Naive thymus-derived CD4-positive, alpha-beta T cell (primary cell): ENCODE data around the gene HOXC5. TPM values are rescaled to one million over a fixed set of nuclear protein-coding genes. Genes with fewer than 3 reads are reported as not detected.

Experiments
- ATAC-seq: fragments of 150-1000 bp; cut with Tn5 transposase; 2 replicates; pipeline ENCODE4 v1.10.0; 2021; ENCODE audit warnings: mild to moderate bottlenecking, moderate library complexity
- CTCF ChIA-PET: fragments of 350-600 bp; sonication (Branson Sonifier 250); formaldehyde crosslinking; loops from one replicate; lab custom pipeline; 2021; ENCODE audit warnings: antibody characterized with exemption; lab: Charles Lee
- POLR2A ChIA-PET: fragments of 350-600 bp; sonication (Branson Sonifier 250); formaldehyde crosslinking; loops from one replicate; lab custom pipeline; 2021; ENCODE audit warnings: antibody characterized with exemption, inconsistent platforms; lab: Charles Lee
- DNase-seq, 9 donors: peaks; one replicate each; pipeline versions ENCODE4 v3.0.0 to v3.0.0-alpha.2; 2020 to 2022; ENCODE audit warnings: mixed read lengths in 1 of 9
- H3K27ac ChIP-seq: one replicate; pipeline ENCODE4 v1.7.0; 2013; ENCODE audit warnings: mild to moderate bottlenecking, low read depth, low read length, moderate library complexity
- H3K27me3 ChIP-seq, 2 donors: one replicate each; pipeline ENCODE4 v1.7.0; 2013; ENCODE audit warnings: low read length in 2 of 2, mild to moderate bottlenecking in 2 of 2, moderate library complexity in 2 of 2; ENCODE audit not compliant: control insufficient read depth in 2 of 2, insufficient read depth in 2 of 2
- H3K36me3 ChIP-seq, 3 experiments: 1 replicate in 2 of 3; 2 replicates in 1 of 3; pipeline ENCODE4 v1.7.0; 2013; ENCODE audit warnings: low read length in 3 of 3, mild to moderate bottlenecking in 3 of 3, moderate library complexity in 1 of 3; ENCODE audit not compliant: insufficient read depth in 3 of 3, control insufficient read depth in 2 of 3
- H3K4me1 ChIP-seq, 2 donors: one replicate each; pipeline ENCODE4 v1.7.0; 2013; ENCODE audit warnings: low read length in 2 of 2, mild to moderate bottlenecking in 2 of 2, moderate library complexity in 1 of 2; ENCODE audit not compliant: control insufficient read depth in 2 of 2, insufficient read depth in 2 of 2
- H3K4me3 ChIP-seq: 2 replicates; pipeline ENCODE4 v1.7.0; 2013; ENCODE audit warnings: mild to moderate bottlenecking, low read length
- H3K9me3 ChIP-seq, 3 experiments: 1 replicate in 2 of 3; 2 replicates in 1 of 3; pipeline ENCODE4 v1.7.0; 2013; ENCODE audit warnings: low read length in 3 of 3; ENCODE audit not compliant: control insufficient read depth in 2 of 3
- H3K27ac Mint-ChIP-seq, 9 donors: one replicate each; pipeline ENCODE4 v1.8.0; 2020 to 2022; ENCODE audit warnings: mixed read lengths in 9 of 9, mild to moderate bottlenecking in 8 of 9, moderate library complexity in 5 of 9, inconsistent platforms in 2 of 9
- H3K27me3 Mint-ChIP-seq, 5 donors: one replicate each; pipeline ENCODE4 v1.8.0; 2021 to 2022; ENCODE audit warnings: mixed read lengths in 5 of 5, mild to moderate bottlenecking in 1 of 5
- H3K36me3 Mint-ChIP-seq, 5 donors: one replicate each; pipeline ENCODE4 v1.8.0; 2020 to 2022; ENCODE audit warnings: mixed read lengths in 5 of 5, mild to moderate bottlenecking in 3 of 5, inconsistent platforms in 1 of 5
- H3K4me1 Mint-ChIP-seq, 7 donors: one replicate each; pipeline ENCODE4 v1.8.0; 2020 to 2022; ENCODE audit warnings: mixed read lengths in 7 of 7, mild to moderate bottlenecking in 3 of 7, inconsistent platforms in 1 of 7
- H3K4me3 Mint-ChIP-seq, 10 donors: one replicate each; pipeline ENCODE4 v1.8.0; 2020 to 2022; ENCODE audit warnings: mild to moderate bottlenecking in 10 of 10, mixed read lengths in 10 of 10, moderate library complexity in 6 of 10, inconsistent platforms in 2 of 10
- H3K9me3 Mint-ChIP-seq, 11 donors: one replicate each; pipeline ENCODE4 v1.8.0; 2020 to 2022; ENCODE audit warnings: mixed read lengths in 11 of 11, mild to moderate bottlenecking in 4 of 11, inconsistent platforms in 1 of 11, moderate library complexity in 1 of 11
- intact Hi-C, 2 donors: fragments of 100-400 bp; cut with micrococcal nuclease; formaldehyde crosslinking; loops; one replicate each; pipeline ENCODE4 v1.15.1; 2023
- polyA plus RNA-seq, 2 donors: library from polyadenylated mRNA; unstranded; fragments of 300-500 nt; fragmentation: Illumina TruSeq; gene quantifications; one replicate each; pipeline ENCODE4 v1.2.3, GENCODE V29; 2021
- total RNA-seq, 6 experiments: library from RNA in 5 of 6; stranded (reverse) in 5 of 6; gene quantifications; 1 replicate in 5 of 6; 2 replicates in 1 of 6; pipeline ENCODE4 v1.2.3 and lab custom pipeline; 2021 to 2026

HOXC5 gene
- total and polyA plus RNA-seq, 7 experiments from 2014 or later: not detected

DNA sequence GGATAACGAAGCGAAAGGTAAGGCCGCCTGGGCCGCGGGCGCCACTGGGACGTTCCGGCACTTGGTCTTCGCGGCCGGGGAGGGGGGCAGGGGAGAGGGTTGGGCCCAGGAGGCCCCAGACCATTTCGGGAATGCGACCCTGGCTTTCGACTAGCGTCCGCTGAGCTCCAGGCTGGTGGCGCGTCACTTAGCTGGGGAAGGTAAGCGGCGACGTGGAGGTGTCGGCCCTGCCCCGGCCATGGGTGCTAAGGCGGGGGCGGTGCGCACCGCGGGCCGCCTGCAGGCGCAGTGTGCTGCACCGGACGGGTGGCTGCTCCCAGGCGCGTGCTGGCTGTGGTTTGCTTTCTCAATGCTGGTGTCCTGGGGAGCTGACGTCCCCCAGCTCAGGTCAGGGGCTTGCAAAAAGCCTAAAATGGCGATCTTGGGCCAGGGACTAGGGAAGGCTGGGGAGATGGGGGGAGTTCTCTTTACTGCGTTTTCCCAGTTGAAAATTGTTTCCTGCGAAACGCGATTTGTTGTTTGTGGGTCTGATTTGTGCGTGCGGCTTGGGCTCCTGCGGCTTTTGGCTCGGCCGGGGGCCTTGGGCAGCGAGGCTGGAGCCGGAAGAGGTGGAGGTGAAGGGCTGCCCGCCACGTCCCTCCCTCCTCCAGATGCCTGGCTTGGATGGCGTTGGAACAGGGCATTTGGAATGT lies 46.7 kb upstream of the HOXC5 start:
- Mint-ChIP-seq H3K9me3 (peaks cover 0 to 19% (median 0%) of the 10 kb centered on the region in 11 donors), H3K27me3 (peaks cover 91 to 95% (median 91%) of the 10 kb centered on the region in 5 donors), H3K4me1 (peaks cover 32 to 55% (median 44%) of the 10 kb centered on the region in 7 donors), H3K4me3 (peak overlapping the region in 9 of 10 donors; percentile 12 to 71 (median 56)), H3K27ac (peak overlapping the region in 1 of 9 donors; percentile 52), H3K36me3 (peaks cover 0 to 3% (median 0%) of the 10 kb centered on the region in 5 donors)
- ATAC-seq: no peak
- ChIA-PET CTCF (interaction anchor here (0.9 to 1.3 kb wide), 2 partner anchors 222 to 228 kb away, joined by 3 read pairs; no protein-coding TSS in a partner anchor), POLR2A (interaction anchor here (0.8 to 1.2 kb wide), 3 partner anchors 9 to 25 kb away, joined by 3 to 4 read pairs (median 3); no protein-coding TSS in a partner anchor)
- Histone ChIP-seq H3K4me1 (peaks cover 20 to 23% of the 10 kb centered on the region in 2 donors), H3K27me3 (peaks cover 63 to 87% of the 10 kb centered on the region in 2 donors), H3K27ac (no peak overlapping the region), H3K4me3 (no peak overlapping the region), H3K9me3 (no peaks in the 10 kb centered on the region), H3K36me3 (no peaks in the 10 kb centered on the region)
- DNase-seq: no peak
- intact Hi-C loops: loop anchor here in 1 of 2 donors (5.0 kb wide), 2 partner anchors 34 to 41 kb away; partner anchors contain the start of genes HOXC12 and HOXC6

GRCh38 chr12:53986686-53987483 lies 46.0 kb upstream of the HOXC5 start:
- Mint-ChIP-seq H3K36me3 (peaks cover 0 to 3% (median 0%) of the 10 kb centered on the region in 5 donors), H3K4me3 (peak overlapping the region in 8 of 10 donors; percentile 1 to 71 (median 50)), H3K27me3 (peaks cover 88 to 95% (median 90%) of the 10 kb centered on the region in 5 donors), H3K9me3 (peaks cover 0 to 20% (median 0%) of the 10 kb centered on the region in 11 donors), H3K27ac (peak overlapping the region in 3 of 9 donors; percentile 7 to 47 (median 13)), H3K4me1 (peaks cover 32 to 55% (median 44%) of the 10 kb centered on the region in 7 donors)
- Histone ChIP-seq H3K9me3 (no peaks in the 10 kb centered on the region), H3K27me3 (peaks cover 70 to 89% of the 10 kb centered on the region in 2 donors), H3K27ac (no peak overlapping the region), H3K4me1 (peaks cover 20 to 23% of the 10 kb centered on the region in 2 donors), H3K4me3 (no peak overlapping the region), H3K36me3 (no peaks in the 10 kb centered on the region)
- ATAC-seq (no peak), DNase-seq (no peak)
- POLR2A ChIA-PET: interaction anchor here (1.0 to 1.5 kb wide), 2 partner anchors 9 to 10 kb away, joined by 3 to 6 read pairs; no protein-coding TSS in a partner anchor
- intact Hi-C loops: loop anchor here in 1 of 2 donors (5.0 kb wide), 2 partner anchors 35 to 40 kb away; partner anchors contain the start of genes HOXC12 and HOXC6
- CTCF ChIA-PET: interaction anchor here (1.3 kb wide), 1 partner anchor 221 kb away, joined by 3 read pairs; no protein-coding TSS in a partner anchor

DNA sequence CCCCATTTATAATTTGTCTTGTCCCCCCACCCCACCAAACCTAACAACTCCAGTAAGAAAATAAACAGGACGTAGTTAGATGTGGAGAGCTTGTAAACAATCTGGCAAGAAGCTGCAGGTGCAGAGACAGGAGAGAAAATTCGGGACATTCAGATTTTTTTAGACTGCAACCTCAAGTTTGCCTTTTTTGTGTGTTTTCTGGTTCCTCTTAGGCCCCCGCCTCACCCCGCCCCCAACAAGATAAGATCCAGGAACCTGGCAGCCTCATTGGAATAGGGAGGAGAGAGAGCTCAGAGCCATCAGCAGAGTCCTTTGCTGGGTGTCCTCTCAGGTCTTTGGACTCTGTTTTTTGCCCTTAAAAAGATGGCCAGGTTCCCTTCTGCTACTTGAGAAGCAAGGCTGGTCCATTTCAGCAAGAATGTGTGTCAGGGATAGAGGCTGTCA lies 45.0 kb upstream of the HOXC5 start:
- Histone ChIP-seq H3K27ac (no peak overlapping the region), H3K4me3 (no peak overlapping the region), H3K27me3 (peaks cover 67 to 87% of the 10 kb centered on the region in 2 donors), H3K4me1 (peaks cover 20 to 23% of the 10 kb centered on the region in 2 donors), H3K9me3 (no peaks in the 10 kb centered on the region), H3K36me3 (no peaks in the 10 kb centered on the region)
- H3K36me3 Mint-ChIP-seq: peaks cover 0 to 3% (median 0%) of the 10 kb centered on the region in 5 donors
- no peak overlapping the region for H3K27ac Mint-ChIP-seq
- ATAC-seq: no peak
- peaks cover 32 to 55% (median 44%) of the 10 kb centered on the region in 7 donors for H3K4me1 Mint-ChIP-seq
- ChIA-PET CTCF (interaction anchor here (1.5 kb wide), 1 partner anchor 227 kb away, joined by 5 read pairs; no protein-coding TSS in a partner anchor), POLR2A (interaction anchor here (0.6 to 1.5 kb wide), 2 partner anchors 11 to 43 kb away, joined by 3 to 6 read pairs; no protein-coding TSS in a partner anchor)
- DNase-seq: no peak
- H3K4me3 Mint-ChIP-seq: peak overlapping the region in 2 of 10 donors; percentile 16 to 39
- intact Hi-C loops: loop anchor here in 1 of 2 donors (2.0 to 5.0 kb wide), 3 partner anchors 36 to 197 kb away; partner anchors contain the start of genes HOXC12 and HOXC6
- H3K9me3 Mint-ChIP-seq: peaks cover 0 to 18% (median 0%) of the 10 kb centered on the region in 11 donors
- peaks cover 87 to 95% (median 91%) of the 10 kb centered on the region in 5 donors for H3K27me3 Mint-ChIP-seq

DNA sequence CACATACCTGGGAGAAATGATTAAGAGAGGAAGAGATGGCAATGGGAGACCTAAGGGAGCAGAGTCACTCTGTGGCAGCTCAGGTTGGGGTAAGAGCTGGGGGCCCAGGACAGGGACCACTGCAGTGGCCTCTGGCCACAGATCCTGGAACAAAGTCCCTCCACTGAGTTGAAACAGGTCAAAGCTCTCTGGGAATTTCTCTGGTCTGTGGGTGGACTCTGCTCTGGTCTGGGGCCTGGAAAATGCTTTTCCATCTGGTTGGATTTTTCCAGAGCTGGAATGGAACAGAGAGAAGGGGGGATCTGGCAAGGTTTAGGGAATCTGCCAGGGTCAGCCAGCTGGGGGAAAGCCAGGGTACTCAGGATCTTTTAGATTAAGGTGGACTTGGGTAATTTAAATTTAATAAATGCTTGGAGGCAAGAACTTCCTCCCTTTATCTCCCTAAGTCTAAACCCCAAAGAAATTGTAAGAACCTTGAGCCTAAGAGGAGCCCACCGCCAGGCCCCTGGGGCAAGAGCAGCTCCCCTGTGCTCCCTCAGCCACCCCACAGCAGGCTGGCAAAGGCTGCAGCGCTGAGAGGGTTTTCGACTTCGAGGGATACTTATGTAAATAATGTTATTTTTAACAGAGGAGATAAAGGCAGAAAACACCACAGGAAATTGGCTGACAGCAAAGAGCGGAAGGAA lies 44.2 kb upstream of the HOXC5 start:
- H3K27ac ChIP-seq: no peak overlapping the region
- H3K4me1 Mint-ChIP-seq: peaks cover 32 to 53% (median 47%) of the 10 kb centered on the region in 7 donors
- H3K4me3 Mint-ChIP-seq: peak overlapping the region in 9 of 10 donors; percentile 22 to 75 (median 59)
- peaks cover 20 to 23% of the 10 kb centered on the region in 2 donors for H3K4me1 ChIP-seq
- H3K27me3 Mint-ChIP-seq: peaks cover 86 to 95% (median 91%) of the 10 kb centered on the region in 5 donors
- intact Hi-C loops: loop anchor here in 1 of 2 donors (2.0 to 5.0 kb wide), 3 partner anchors 36 to 198 kb away; partner anchors contain the start of genes HOXC12 and HOXC6
- no peaks in the 10 kb centered on the region for H3K36me3 ChIP-seq
- CTCF ChIA-PET: interaction anchor here (1.5 kb wide), 1 partner anchor 226 kb away, joined by 5 read pairs; no protein-coding TSS in a partner anchor
- peaks cover 71 to 87% of the 10 kb centered on the region in 2 donors for H3K27me3 ChIP-seq
- H3K36me3 Mint-ChIP-seq: peaks cover 0 to 3% (median 0%) of the 10 kb centered on the region in 5 donors
- no peak for ATAC-seq
- H3K9me3 Mint-ChIP-seq: peaks cover 0 to 10% (median 0%) of the 10 kb centered on the region in 11 donors
- H3K27ac Mint-ChIP-seq: peak overlapping the region in 1 of 9 donors; percentile 13
- H3K9me3 ChIP-seq: no peaks in the 10 kb centered on the region
- DNase-seq: no peak
- POLR2A ChIA-PET: interaction anchor here (0.8 kb wide), 1 partner anchor 11 kb away, joined by 3 read pairs; the partner anchor contains the start of gene HOXC9
- no peak overlapping the region for H3K4me3 ChIP-seq

DNA sequence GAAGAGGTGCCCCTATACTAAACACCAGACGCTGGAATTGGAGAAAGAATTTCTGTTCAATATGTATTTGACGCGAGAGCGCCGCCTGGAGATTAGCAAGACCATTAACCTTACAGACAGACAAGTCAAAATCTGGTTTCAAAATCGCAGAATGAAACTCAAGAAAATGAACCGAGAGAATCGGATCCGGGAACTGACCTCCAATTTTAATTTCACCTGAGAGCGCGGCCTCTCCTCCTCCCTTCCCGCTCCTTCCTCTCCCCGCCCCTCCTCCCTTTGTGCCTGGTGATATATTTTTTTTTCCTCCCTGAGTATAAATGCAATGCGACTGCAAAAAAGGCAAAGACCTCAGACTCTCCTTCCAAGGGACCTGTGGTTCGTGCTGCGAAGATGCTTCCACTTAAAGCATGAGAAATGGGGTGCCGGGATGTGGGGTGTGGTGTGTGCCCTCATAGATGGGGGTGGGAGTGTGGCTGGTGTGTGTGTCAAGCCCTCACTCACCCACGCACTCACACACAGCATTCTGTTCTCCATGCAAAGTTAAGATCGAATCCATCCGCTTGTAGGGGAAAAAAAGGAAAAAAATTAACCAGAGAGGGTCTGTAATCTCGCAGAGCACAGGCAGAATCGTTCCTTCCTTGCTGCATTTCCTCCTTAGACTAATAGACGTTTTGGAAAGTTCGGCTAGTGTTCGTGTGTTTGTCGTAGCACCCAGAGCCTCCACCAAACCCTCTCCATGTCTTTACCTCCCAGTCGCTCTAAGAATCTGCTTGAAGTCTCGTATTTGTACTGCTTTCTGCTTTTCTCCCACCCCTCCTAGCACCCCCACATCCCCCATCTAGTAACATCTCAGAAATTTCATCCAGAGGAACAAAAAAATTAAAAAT lies 43.4 kb upstream of the HOXC5 start:
- H3K27me3 Mint-ChIP-seq: peaks cover 88 to 97% (median 93%) of the 10 kb centered on the region in 5 donors
- peaks cover 72 to 87% of the 10 kb centered on the region in 2 donors for H3K27me3 ChIP-seq
- H3K4me3 Mint-ChIP-seq: peak overlapping the region; percentile 22 to 75 (median 59)
- peak in 1 of 9 donors; percentile 40 for DNase-seq
- intact Hi-C loops: loop anchor here in 1 of 2 donors (2.0 to 5.0 kb wide), 3 partner anchors 37 to 199 kb away; partner anchors contain the start of genes HOXC12 and HOXC6
- ChIA-PET POLR2A (interaction anchor here (0.8 to 1.6 kb wide), 2 partner anchors 10 to 27 kb away, joined by 3 to 4 read pairs; partner anchors contain the start of gene HOXC9), CTCF (interaction anchor here (1.1 kb wide), 1 partner anchor 17 kb away, joined by 3 read pairs; no protein-coding TSS in a partner anchor)
- ATAC-seq: no peak
- no peak overlapping the region for H3K4me3 ChIP-seq
- H3K27ac ChIP-seq: no peak overlapping the region
- no peaks in the 10 kb centered on the region for H3K36me3 ChIP-seq
- H3K4me1 ChIP-seq: peaks cover 20 to 23% of the 10 kb centered on the region in 2 donors
- H3K9me3 ChIP-seq: no peaks in the 10 kb centered on the region
- H3K4me1 Mint-ChIP-seq: peaks cover 32 to 56% (median 52%) of the 10 kb centered on the region in 7 donors
- H3K36me3 Mint-ChIP-seq: peaks cover 0 to 6% (median 0%) of the 10 kb centered on the region in 5 donors
- peak overlapping the region in 1 of 9 donors; percentile 13 for H3K27ac Mint-ChIP-seq
- peaks cover 0 to 14% (median 0%) of the 10 kb centered on the region in 11 donors for H3K9me3 Mint-ChIP-seq
